Thyroid gland (tissue), 4 donors: ENCODE data around the gene DNM2. TPM values are rescaled to one million over a fixed set of nuclear protein-coding genes. Genes with fewer than 3 reads are reported as not detected.

Source experiments
- DNase-seq, 2 donors: peaks; one replicate each; pipeline ENCODE4 v3.0.0-alpha.2; 2019
- H3K27ac ChIP-seq, 3 donors: fragments of 200-600 bp; sonication (generic); 1 replicate in 2 of 3; 2 replicates in 1 of 3; pipeline ENCODE4 v1.5.1; 2016 to 2019; ENCODE audit warnings: mild to moderate bottlenecking in 1 of 3, moderate library complexity in 1 of 3
- H3K27me3 ChIP-seq: fragments of 200-600 bp; sonication (generic); one replicate; pipeline ENCODE4 v1.5.1; 2019
- H3K36me3 ChIP-seq, 2 donors: fragments of 200-600 bp; sonication (generic); one replicate each; pipeline ENCODE4 v1.5.1; 2016 to 2019
- H3K4me1 ChIP-seq, 2 donors: fragments of 200-600 bp; sonication (generic); one replicate each; pipeline ENCODE4 v1.5.1; 2017 to 2019
- H3K4me3 ChIP-seq, 3 donors: fragments of 200-600 bp; sonication (generic); replicated peaks in 1 of 3; 1 replicate in 2 of 3; 2 replicates in 1 of 3; pipeline ENCODE4 v1.5.1; 2016; ENCODE audit warnings: mild to moderate bottlenecking in 1 of 3
- H3K9me3 ChIP-seq: fragments of 200-600 bp; sonication (generic); one replicate; pipeline ENCODE4 v1.5.1; 2017
- POLR2A ChIP-seq, 2 donors: fragments of 450-650 bp; IDR thresholded peaks; one replicate each; pipeline ENCODE4 v1.6.1; 2017; ENCODE audit warnings: antibody characterized with exemption in 2 of 2, mild to moderate bottlenecking in 2 of 2, moderate library complexity in 1 of 2
- WGBS, 2 donors: methylation state at CpG; one replicate each; pipeline ENCODE4 v1.1.5; 2017; 5-methylcytosine and 5-hydroxymethylcytosine counted together
- intact Hi-C: fragments of 100-400 bp; cut with DNase I; formaldehyde crosslinking; loops from one replicate; pipeline ENCODE4 v1.15.1; 2023
- total RNA-seq, 4 donors: library from RNA; depleted of rRNA; stranded (reverse); fragments of >200 nt; gene quantifications; one replicate each; pipeline ENCODE4 v1.2.3, GENCODE V29; 2016
- TF ChIP-seq, protein P1 (sequence below), 6 experiments: fragments of 200-600 bp in 3 of 6; fragments of 450-650 bp in 3 of 6; sonication (generic) in 3 of 6; IDR thresholded peaks; one replicate each; pipeline ENCODE4 v1.5.1; 2016 to 2019; ENCODE audit warnings: antibody characterized with exemption in 6 of 6, mild to moderate bottlenecking in 2 of 6, inconsistent platforms in 1 of 6, moderate library complexity in 1 of 6

The DNM2 gene
- total RNA-seq, 4 donors from 2014 or later = 95.1 to 155 (median 120) TPM

DNA sequence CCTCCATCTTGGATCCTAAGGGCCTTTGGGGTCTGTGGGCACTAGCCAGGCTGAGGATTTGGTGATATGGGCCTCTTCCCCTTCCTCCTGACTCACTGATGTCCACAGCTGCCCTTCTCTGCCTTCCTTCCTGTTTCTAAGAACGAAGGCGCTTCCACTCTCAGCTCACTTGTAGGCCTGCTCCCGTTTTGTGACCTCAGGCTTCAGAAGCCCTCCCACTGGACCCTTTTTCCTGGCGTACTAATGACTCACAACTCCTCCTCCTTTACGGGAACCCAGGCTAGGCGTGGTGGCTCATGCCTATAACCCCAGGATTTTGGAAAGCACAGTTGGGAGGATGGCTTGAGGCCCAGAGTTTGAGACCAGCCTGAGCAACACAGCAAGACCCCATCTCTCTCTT lies 62.5 kb downstream of the DNM2 start:
- Histone ChIP-seq H3K27ac (peak overlapping the region; percentile 4 to 79 (median 72)), H3K36me3 (peaks cover 57 to 68% of the 10 kb centered on the region in 2 donors), H3K27me3 (no peaks in the 10 kb centered on the region), H3K4me1 (peaks cover 4 to 14% of the 10 kb centered on the region in 2 donors), H3K9me3 (no peaks in the 10 kb centered on the region), H3K4me3 (no peak overlapping the region)
- intact Hi-C loops = no loop called here
- DNase-seq = peak in 1 of 2 donors; percentile 34
- WGBS, 2 donors = 67 to 78% methylated on average over 6 of the region's 6 CpGs
- TF ChIP-seq, protein P1, sequence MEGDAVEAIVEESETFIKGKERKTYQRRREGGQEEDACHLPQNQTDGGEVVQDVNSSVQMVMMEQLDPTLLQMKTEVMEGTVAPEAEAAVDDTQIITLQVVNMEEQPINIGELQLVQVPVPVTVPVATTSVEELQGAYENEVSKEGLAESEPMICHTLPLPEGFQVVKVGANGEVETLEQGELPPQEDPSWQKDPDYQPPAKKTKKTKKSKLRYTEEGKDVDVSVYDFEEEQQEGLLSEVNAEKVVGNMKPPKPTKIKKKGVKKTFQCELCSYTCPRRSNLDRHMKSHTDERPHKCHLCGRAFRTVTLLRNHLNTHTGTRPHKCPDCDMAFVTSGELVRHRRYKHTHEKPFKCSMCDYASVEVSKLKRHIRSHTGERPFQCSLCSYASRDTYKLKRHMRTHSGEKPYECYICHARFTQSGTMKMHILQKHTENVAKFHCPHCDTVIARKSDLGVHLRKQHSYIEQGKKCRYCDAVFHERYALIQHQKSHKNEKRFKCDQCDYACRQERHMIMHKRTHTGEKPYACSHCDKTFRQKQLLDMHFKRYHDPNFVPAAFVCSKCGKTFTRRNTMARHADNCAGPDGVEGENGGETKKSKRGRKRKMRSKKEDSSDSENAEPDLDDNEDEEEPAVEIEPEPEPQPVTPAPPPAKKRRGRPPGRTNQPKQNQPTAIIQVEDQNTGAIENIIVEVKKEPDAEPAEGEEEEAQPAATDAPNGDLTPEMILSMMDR (IDR thresholded peaks at IDR 0.05) = no peak
- TF ChIP-seq POLR2A (IDR thresholded peaks at IDR 0.05) = no peak

DNA sequence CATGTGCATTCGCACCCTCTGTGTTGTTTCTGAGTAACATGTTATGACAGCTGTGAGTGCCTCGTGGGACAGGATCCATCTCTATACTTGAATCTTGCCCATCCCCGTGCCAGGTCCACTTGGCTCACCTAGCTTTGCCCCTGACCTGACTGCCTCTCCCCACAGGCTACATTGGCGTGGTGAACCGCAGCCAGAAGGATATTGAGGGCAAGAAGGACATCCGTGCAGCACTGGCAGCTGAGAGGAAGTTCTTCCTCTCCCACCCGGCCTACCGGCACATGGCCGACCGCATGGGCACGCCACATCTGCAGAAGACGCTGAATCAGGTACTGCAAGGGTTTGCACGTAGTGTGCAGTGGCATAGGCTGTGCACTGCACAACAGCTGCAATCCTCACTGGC lies 64.9 kb downstream of the DNM2 start:
- H3K27ac ChIP-seq = no peak overlapping the region

GRCh38 chr19:10784257-10784656 lies 66.4 kb downstream of the DNM2 start:
- no peak for TF ChIP-seq POLR2A (IDR thresholded peaks at IDR 0.05)
- TF ChIP-seq, protein P1 (IDR thresholded peaks at IDR 0.05) = no peak
- DNase-seq = no peak
- H3K27ac ChIP-seq = no peak overlapping the region
- H3K4me3 ChIP-seq = no peak overlapping the region
- peaks cover 62 to 73% of the 10 kb centered on the region in 2 donors for H3K36me3 ChIP-seq
- no peaks in the 10 kb centered on the region for H3K9me3 ChIP-seq
- WGBS, 2 donors = 77 to 88% methylated on average over 10 of the region's 10 CpGs
- intact Hi-C loops = no loop called here
- H3K4me1 ChIP-seq = peaks cover 4 to 14% of the 10 kb centered on the region in 2 donors
- no peaks in the 10 kb centered on the region for H3K27me3 ChIP-seq

More for the DNA sequence above, 64.9 kb downstream of the DNM2 start:
- intact Hi-C loops = no loop called here
- 74 to 92% methylated on average over 13 of the region's 13 CpGs for WGBS, 2 donors
- Histone ChIP-seq H3K27me3 (no peaks in the 10 kb centered on the region), H3K9me3 (no peaks in the 10 kb centered on the region), H3K36me3 (peaks cover 61 to 68% of the 10 kb centered on the region in 2 donors), H3K4me3 (no peak overlapping the region), H3K4me1 (peaks cover 4 to 14% of the 10 kb centered on the region in 2 donors)
- TF ChIP-seq POLR2A (IDR thresholded peaks at IDR 0.05) = no peak
- TF ChIP-seq, protein P1 (IDR thresholded peaks at IDR 0.05) = no peak
- no peak for DNase-seq

DNA sequence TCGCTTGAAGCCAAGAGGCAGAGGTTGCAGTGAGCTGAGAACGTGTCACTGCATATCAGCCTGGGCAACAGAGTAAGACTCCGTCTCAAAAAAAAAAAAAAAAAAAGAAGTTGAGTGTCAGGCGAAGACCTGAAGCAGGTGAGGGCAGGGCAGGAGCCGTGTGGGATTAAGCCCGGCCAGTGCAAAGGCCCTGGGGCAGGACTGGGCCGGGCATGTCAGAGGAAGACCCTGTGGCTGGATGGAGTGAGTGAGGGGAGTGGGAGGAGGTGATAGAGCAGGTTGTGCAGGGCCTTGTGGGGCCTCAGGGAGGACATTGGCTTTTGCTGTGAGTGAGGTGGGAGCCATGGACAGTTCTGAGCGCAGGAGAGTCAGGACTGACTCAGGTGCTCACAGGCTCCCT lies 70.3 kb downstream of the DNM2 start:
- Histone ChIP-seq H3K4me1 (peaks cover 0 to 4% of the 10 kb centered on the region in 2 donors), H3K27ac (no peak overlapping the region), H3K27me3 (no peaks in the 10 kb centered on the region), H3K4me3 (no peak overlapping the region), H3K36me3 (peaks cover 44 to 59% of the 10 kb centered on the region in 2 donors), H3K9me3 (no peaks in the 10 kb centered on the region)
- 92 to 97% methylated on average over 8 of the region's 8 CpGs for WGBS, 2 donors
- DNase-seq = no peak
- TF ChIP-seq, protein P1 (IDR thresholded peaks at IDR 0.05) = no peak
- TF ChIP-seq POLR2A (IDR thresholded peaks at IDR 0.05) = no peak
- intact Hi-C loops = no loop called here

DNA sequence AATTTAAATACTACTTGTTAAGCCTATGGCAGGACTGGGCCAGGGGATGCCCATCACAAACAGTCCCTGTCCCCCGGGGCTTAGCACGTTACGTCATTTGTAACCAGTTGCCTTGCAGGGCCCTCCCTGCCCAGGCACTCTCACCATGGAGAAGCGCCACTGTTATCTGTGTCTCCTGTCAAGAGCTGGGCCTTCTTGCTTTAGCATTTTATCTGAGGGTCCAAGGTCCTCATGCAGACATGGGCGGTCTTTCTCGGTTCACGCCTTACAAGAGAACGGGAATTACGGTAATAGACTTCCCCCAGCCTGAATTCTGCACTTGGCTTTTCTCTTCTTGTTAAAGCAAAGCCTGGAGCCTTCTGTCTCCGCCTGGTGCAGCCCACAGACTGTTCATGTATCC lies 72.0 kb downstream of the DNM2 start:
- no peak for DNase-seq
- Histone ChIP-seq H3K9me3 (no peaks in the 10 kb centered on the region), H3K4me3 (no peak overlapping the region), H3K27me3 (no peaks in the 10 kb centered on the region), H3K4me1 (peaks cover 0 to 4% of the 10 kb centered on the region in 2 donors), H3K36me3 (peaks cover 34 to 62% of the 10 kb centered on the region in 2 donors), H3K27ac (no peak overlapping the region)
- TF ChIP-seq, protein P1 (IDR thresholded peaks at IDR 0.05) = no peak
- no peak for TF ChIP-seq POLR2A (IDR thresholded peaks at IDR 0.05)
- WGBS, 2 donors = 87 to 91% methylated on average over 10 of the region's 10 CpGs
- intact Hi-C loops = no loop called here
